ENCODE results near the gene PKD1. TPM values are rescaled to one million over a fixed set of nuclear protein-coding genes. Genes with fewer than 3 reads are reported as not detected.
"Not testable (repeated sequence)": the region's sequence is repeated elsewhere in the genome, so short reads cannot be mapped to it uniquely, and the experiment has no call there.

The PKD1 gene
- total RNA-seq, 1 experiment from 2014 or later, result 137 TPM

DNA sequence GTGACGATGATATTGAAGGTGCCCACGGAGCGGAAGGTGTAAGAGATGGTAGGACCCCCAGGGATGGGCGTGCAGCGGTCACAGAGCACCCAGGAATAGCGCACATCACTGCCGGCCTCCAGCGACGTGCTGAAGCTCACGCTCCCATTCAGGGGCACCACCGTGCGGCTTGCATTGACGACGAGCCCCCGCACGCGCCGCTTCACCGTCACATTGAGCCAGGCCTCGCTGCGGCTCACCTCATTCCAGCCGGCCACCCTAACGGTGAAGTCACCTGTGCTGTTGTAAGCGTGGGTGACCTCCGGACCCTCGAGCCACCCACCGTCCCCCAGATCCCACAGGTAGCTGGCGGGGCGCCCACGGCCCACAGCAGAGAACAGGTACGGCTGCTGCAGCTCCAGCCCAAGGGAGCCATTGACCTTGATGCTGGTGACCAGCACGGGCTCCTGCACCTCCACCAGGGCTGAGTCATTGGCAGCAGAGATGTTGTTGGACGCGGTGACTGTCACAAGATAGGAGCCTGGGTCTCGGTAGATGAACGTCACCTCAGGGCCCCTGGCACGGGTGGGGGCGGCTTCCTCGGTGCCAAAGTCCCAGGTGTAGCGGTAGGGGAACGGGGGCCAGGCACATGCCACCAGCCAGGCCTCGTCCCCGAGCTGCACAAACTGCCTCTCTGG is 25.2 kb downstream of the PKD1 start:
- H3K4me3 ChIP-seq (replicated peaks in 1 of 2; ENCODE audit: low read depth in 1 of 2, low read length in 2 of 2); H4K20me1 ChIP-seq (ENCODE audit: insufficient read depth); intact Hi-C loops (cut with micrococcal nuclease); ATAC-seq; H3K4me2 ChIP-seq (ENCODE audit: low read length); H3K9me3 ChIP-seq (ENCODE audit: control insufficient read depth in 1 of 2, insufficient read depth in 1 of 2, low read depth in 1 of 2, low read length in 2 of 2); CTCF ChIA-PET; H3K79me2 ChIP-seq (ENCODE audit: insufficient read depth, low read length); H2AFZ ChIP-seq (ENCODE audit: low read depth, low read length, poor library complexity, severe bottlenecking); H3K9ac ChIP-seq (ENCODE audit: low read length); H3K4me1 ChIP-seq (ENCODE audit: control insufficient read depth in 1 of 2, insufficient read depth in 2 of 2, low read length in 2 of 2); H3K36me3 ChIP-seq (ENCODE audit: control insufficient read depth in 1 of 2, insufficient read depth in 2 of 2, low read length in 2 of 2); H3K27me3 ChIP-seq (ENCODE audit: insufficient read depth, low read length); POLR2A ChIA-PET; H3K27ac ChIP-seq (ENCODE audit: low read depth, low read length); RAD21 ChIA-PET (ENCODE audit: low non-redundant PET in 1 of 2, low total read pairs in 2 of 2, uncharacterized antibody in 2 of 2, unreplicated experiment in 2 of 2); H3K9me2 ChIP-seq (ENCODE audit: insufficient read depth); DNase-seq (ENCODE audit: low read depth, low spot score): not testable (repeated sequence)
- TSS peak; percentile 18 for BruUV-seq (replicated peaks)

DNA sequence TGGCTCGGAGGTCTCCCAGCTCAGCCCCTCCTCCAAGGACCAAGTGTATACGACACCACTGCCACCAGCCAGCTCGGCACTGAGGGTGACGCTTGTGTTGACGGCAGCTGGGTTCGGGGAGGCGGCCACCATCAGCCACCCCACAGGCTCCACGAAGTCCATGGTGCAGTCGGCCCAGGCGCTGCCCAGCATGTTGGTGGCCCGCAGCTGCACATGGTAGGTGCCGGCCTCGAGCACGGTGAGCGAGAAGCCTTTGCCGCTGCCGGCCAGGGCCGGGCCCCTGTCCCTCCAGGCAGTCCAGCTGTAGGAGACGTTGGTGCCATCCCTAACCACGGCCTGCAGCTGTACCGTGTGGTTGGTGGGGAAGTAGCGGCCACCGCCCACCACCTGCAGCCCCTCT is 25.8 kb downstream of the PKD1 start:
- H3K36me3 ChIP-seq (ENCODE audit: control insufficient read depth in 1 of 2, insufficient read depth in 2 of 2, low read length in 2 of 2); POLR2A ChIA-PET; H3K4me3 ChIP-seq (replicated peaks in 1 of 2; ENCODE audit: low read depth in 1 of 2, low read length in 2 of 2); H2AFZ ChIP-seq (ENCODE audit: low read depth, low read length, poor library complexity, severe bottlenecking); H3K9me2 ChIP-seq (ENCODE audit: insufficient read depth); BruUV-seq (replicated peaks); H3K9me3 ChIP-seq (ENCODE audit: control insufficient read depth in 1 of 2, insufficient read depth in 1 of 2, low read depth in 1 of 2, low read length in 2 of 2); H3K27me3 ChIP-seq (ENCODE audit: insufficient read depth, low read length); H3K4me2 ChIP-seq (ENCODE audit: low read length); H3K27ac ChIP-seq (ENCODE audit: low read depth, low read length); intact Hi-C loops (cut with micrococcal nuclease); CTCF ChIA-PET; H3K79me2 ChIP-seq (ENCODE audit: insufficient read depth, low read length); RAD21 ChIA-PET (ENCODE audit: low non-redundant PET in 1 of 2, low total read pairs in 2 of 2, uncharacterized antibody in 2 of 2, unreplicated experiment in 2 of 2); H4K20me1 ChIP-seq (ENCODE audit: insufficient read depth); DNase-seq (ENCODE audit: low read depth, low spot score); H3K9ac ChIP-seq (ENCODE audit: low read length); H3K4me1 ChIP-seq (ENCODE audit: control insufficient read depth in 1 of 2, insufficient read depth in 2 of 2, low read length in 2 of 2): not testable (repeated sequence)
- ATAC-seq, result 0 out of 2 replicates have a peak, but pooled peaks have one; percentile 11

DNA sequence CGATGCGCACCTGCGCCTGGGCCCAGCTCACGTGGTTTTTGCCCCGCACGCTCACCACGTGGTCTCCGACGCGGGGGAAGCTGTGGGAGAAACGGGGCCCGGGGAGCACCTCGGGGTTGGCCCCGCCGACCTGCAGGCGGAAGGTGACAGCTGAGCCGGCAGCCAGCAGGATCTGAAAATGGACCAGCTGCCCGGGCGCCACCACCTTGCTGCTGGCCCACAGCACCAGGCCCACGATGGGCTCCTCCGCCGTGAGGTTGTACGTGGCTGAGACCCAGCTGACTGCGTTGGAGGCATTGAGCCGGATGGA is 26.5 kb downstream of the PKD1 start:
- POLR2A ChIA-PET; H3K36me3 ChIP-seq (ENCODE audit: control insufficient read depth in 1 of 2, insufficient read depth in 2 of 2, low read length in 2 of 2): not testable (repeated sequence)

DNA sequence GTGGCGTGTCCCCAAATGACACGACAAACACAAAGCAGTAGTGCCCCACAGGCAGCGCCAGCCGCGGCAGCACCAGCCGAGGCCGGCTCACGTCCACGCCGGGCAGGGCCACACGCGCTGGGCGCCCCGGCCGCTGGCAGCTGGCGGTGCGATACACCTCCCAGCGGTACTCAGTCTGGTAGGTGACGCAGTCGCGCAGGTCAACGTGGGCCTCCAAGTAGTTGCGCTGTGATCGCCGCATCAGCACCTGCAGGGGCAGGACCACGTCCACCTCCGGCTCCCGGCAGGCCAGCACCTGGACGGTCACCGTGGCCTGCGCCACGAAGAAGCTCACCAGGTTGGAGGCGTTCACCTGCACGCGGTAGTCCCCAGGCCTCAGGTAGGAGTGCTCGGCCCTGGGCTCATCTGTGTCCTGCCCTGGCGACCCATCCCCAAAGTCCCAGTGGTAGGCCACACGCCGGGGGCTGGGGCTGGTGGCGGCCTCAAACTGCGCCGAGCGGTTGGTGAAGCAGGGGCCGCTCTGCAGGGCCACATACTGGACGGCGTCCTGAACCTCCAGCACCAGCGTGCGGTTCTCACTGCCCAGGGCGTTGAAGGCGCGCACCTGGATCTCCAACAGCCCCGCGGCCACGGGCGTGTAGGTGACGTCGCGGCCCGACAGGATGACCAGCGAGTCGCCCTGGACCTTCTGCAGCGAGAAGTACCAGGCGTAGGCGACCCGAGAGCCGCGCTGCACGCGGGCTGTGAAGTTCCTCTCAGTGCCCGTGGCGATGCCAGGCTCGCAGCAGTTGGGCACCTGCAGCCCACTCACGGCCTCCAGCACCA is 27.0 kb downstream of the PKD1 start:
- RAD21 ChIA-PET (ENCODE audit: low non-redundant PET in 1 of 2, low total read pairs in 2 of 2, uncharacterized antibody in 2 of 2, unreplicated experiment in 2 of 2); H3K27me3 ChIP-seq (ENCODE audit: insufficient read depth, low read length); H3K9ac ChIP-seq (ENCODE audit: low read length); intact Hi-C loops (cut with micrococcal nuclease); H3K9me2 ChIP-seq (ENCODE audit: insufficient read depth); H2AFZ ChIP-seq (ENCODE audit: low read depth, low read length, poor library complexity, severe bottlenecking); BruUV-seq (replicated peaks); H3K9me3 ChIP-seq (ENCODE audit: control insufficient read depth in 1 of 2, insufficient read depth in 1 of 2, low read depth in 1 of 2, low read length in 2 of 2); DNase-seq (ENCODE audit: low read depth, low spot score); H3K27ac ChIP-seq (ENCODE audit: low read depth, low read length); H3K4me3 ChIP-seq (replicated peaks in 1 of 2; ENCODE audit: low read depth in 1 of 2, low read length in 2 of 2); H3K79me2 ChIP-seq (ENCODE audit: insufficient read depth, low read length); H3K4me1 ChIP-seq (ENCODE audit: control insufficient read depth in 1 of 2, insufficient read depth in 2 of 2, low read length in 2 of 2); H3K36me3 ChIP-seq (ENCODE audit: control insufficient read depth in 1 of 2, insufficient read depth in 2 of 2, low read length in 2 of 2); H4K20me1 ChIP-seq (ENCODE audit: insufficient read depth); POLR2A ChIA-PET; H3K4me2 ChIP-seq (ENCODE audit: low read length); CTCF ChIA-PET: not testable (repeated sequence)
- ATAC-seq, result 0 out of 2 replicates have a peak, but pooled peaks have one; percentile 8

More for the DNA sequence above, 26.5 kb downstream of the PKD1 start:
- ATAC-seq; BruUV-seq (replicated peaks); CTCF ChIA-PET; H3K27me3 ChIP-seq (ENCODE audit: insufficient read depth, low read length); H3K4me2 ChIP-seq (ENCODE audit: low read length); H3K9me2 ChIP-seq (ENCODE audit: insufficient read depth); H3K27ac ChIP-seq (ENCODE audit: low read depth, low read length); H2AFZ ChIP-seq (ENCODE audit: low read depth, low read length, poor library complexity, severe bottlenecking); intact Hi-C loops (cut with micrococcal nuclease); H4K20me1 ChIP-seq (ENCODE audit: insufficient read depth); H3K79me2 ChIP-seq (ENCODE audit: insufficient read depth, low read length); RAD21 ChIA-PET (ENCODE audit: low non-redundant PET in 1 of 2, low total read pairs in 2 of 2, uncharacterized antibody in 2 of 2, unreplicated experiment in 2 of 2); H3K4me1 ChIP-seq (ENCODE audit: control insufficient read depth in 1 of 2, insufficient read depth in 2 of 2, low read length in 2 of 2); H3K9ac ChIP-seq (ENCODE audit: low read length); H3K9me3 ChIP-seq (ENCODE audit: control insufficient read depth in 1 of 2, insufficient read depth in 1 of 2, low read depth in 1 of 2, low read length in 2 of 2); DNase-seq (ENCODE audit: low read depth, low spot score); H3K4me3 ChIP-seq (replicated peaks in 1 of 2; ENCODE audit: low read depth in 1 of 2, low read length in 2 of 2): not testable (repeated sequence)

Data from HCT116 (cell line).